Erythroblast (primary cell): ENCODE measurements around the gene GMDS.

ENCODE experiments used
- GATA1 ChIP-seq: IDR thresholded peaks from 2 replicates; pipeline ENCODE4 v1.6.1; 2011; ENCODE audit warnings: low read depth, mild to moderate bottlenecking, control low read depth, low read length, moderate library complexity
- POLR2A ChIP-seq: IDR thresholded peaks from 2 replicates; pipeline ENCODE4 v1.6.1; 2011; ENCODE audit warnings: mild to moderate bottlenecking, low read length

GRCh38 chr6:1670711-1671462 lies 574.5 kb downstream of the GMDS start:
- TF ChIP-seq POLR2A = no peak
- no peak for TF ChIP-seq GATA1
